Endothelial cell of umbilical vein (primary cell): ENCODE data around the gene GRXCR2. TPM values are rescaled to one million over a fixed set of nuclear protein-coding genes. Genes with fewer than 3 reads are reported as not detected.

ENCODE experiments used
- Bru-seq: library from RNA; stranded (reverse); fragments of 400-500 nt; gene quantifications from one replicate; lab custom pipeline; 2021; lab: Mats Ljungman, UMichigan
- BruChase-seq, 2 experiments: library from RNA; stranded (reverse); fragments of 400-500 nt; gene quantifications; one replicate each; lab custom pipeline; 2021; lab: Mats Ljungman, UMichigan
- BruUV-seq: library from RNA; stranded (reverse); fragments of 400-500 nt; replicated peaks from 2 replicates; lab custom pipeline; 2021; lab: Mats Ljungman, UMichigan
- CTCF ChIA-PET: fragments of 300-600, 350-600 bp; sonication (Branson Sonifier 250); formaldehyde crosslinking; loops from one replicate; lab custom pipeline; 2021; ENCODE audit warnings: antibody characterized with exemption, inconsistent platforms; lab: Charles Lee
- POLR2A ChIA-PET: fragments of 300-600, 350-600 bp; sonication (Branson Sonifier 250); formaldehyde crosslinking; loops from one replicate; lab custom pipeline; 2021; ENCODE audit warnings: antibody characterized with exemption, inconsistent platforms; lab: Charles Lee
- DNase-seq: peaks from one replicate; pipeline ENCODE4 v3.0.0-alpha.2; 2011; ENCODE audit warnings: low read depth, low spot score
- FAIRE-seq: peaks from 2 replicates; lab custom pipeline; 2011; peaks lifted over from hg19 to GRCh38; lab: Jason Lieb, UNC
- H2AFZ ChIP-seq: 2 replicates; pipeline ENCODE4 v1.6.0; 2012; ENCODE audit warnings: low read depth, low read length, control low read depth, inconsistent platforms
- H3K27ac ChIP-seq: 2 replicates; pipeline ENCODE4 v1.5.1; 2011; ENCODE audit warnings: low read depth, mild to moderate bottlenecking, control low read depth, low read length, moderate library complexity; ENCODE audit not compliant: insufficient read depth
- H3K27me3 ChIP-seq, 2 experiments: 2 replicates each; pipeline versions ENCODE4 v1.6.0 to v1.6.1; 2011; ENCODE audit warnings: low read length in 2 of 2, mixed read lengths in 1 of 2; ENCODE audit not compliant: control insufficient read depth in 2 of 2, insufficient read depth in 2 of 2
- H3K36me3 ChIP-seq, 2 experiments: 2 replicates in 1 of 2; 3 replicates in 1 of 2; pipeline ENCODE4 v1.5.1; 2011; ENCODE audit warnings: low read length in 2 of 2, mild to moderate bottlenecking in 1 of 2, moderate library complexity in 1 of 2; ENCODE audit not compliant: control insufficient read depth in 2 of 2, insufficient read depth in 2 of 2; ENCODE audit errors: extremely low read depth in 1 of 2
- H3K4me1 ChIP-seq: 3 replicates; pipeline ENCODE4 v1.5.1; 2011; ENCODE audit warnings: mild to moderate bottlenecking, low read length; ENCODE audit not compliant: control insufficient read depth, insufficient read depth; ENCODE audit errors: extremely low read depth
- H3K4me2 ChIP-seq: 2 replicates; pipeline ENCODE4 v1.6.1; 2011; ENCODE audit warnings: low read length, control low read depth, mixed read lengths; ENCODE audit not compliant: insufficient read depth
- H3K4me3 ChIP-seq, 3 experiments: fragments of 200-600 bp in 1 of 3; sonication (generic), shearing (Covaris generic) in 1 of 3; replicated peaks in 1 of 3; 2 replicates each; pipeline ENCODE4 v1.5.1; 2011 to 2016; ENCODE audit warnings: control low read depth in 3 of 3, low read length in 3 of 3, mild to moderate bottlenecking in 2 of 3, inconsistent platforms in 1 of 3, low read depth in 1 of 3, moderate library complexity in 1 of 3; ENCODE audit not compliant: insufficient read depth in 1 of 3
- H3K79me2 ChIP-seq: 2 replicates; pipeline ENCODE4 v1.6.0; 2012; ENCODE audit warnings: low read length, inconsistent platforms; ENCODE audit not compliant: control insufficient read depth, insufficient read depth
- H3K9ac ChIP-seq: replicated peaks from 2 replicates; pipeline ENCODE3; 2011; ENCODE audit warnings: low read length, control low read depth; ENCODE audit not compliant: insufficient read depth; ENCODE audit errors: extremely low read depth
- H3K9me1 ChIP-seq: replicated peaks from 3 replicates; pipeline ENCODE4 v1.6.0; 2011; ENCODE audit warnings: mild to moderate bottlenecking, low read length; ENCODE audit not compliant: control insufficient read depth, insufficient read depth; ENCODE audit errors: extremely low read depth
- H3K9me3 ChIP-seq: replicated peaks from 2 replicates; pipeline ENCODE4 v1.5.1; 2012; ENCODE audit warnings: low read length, inconsistent platforms; ENCODE audit not compliant: control insufficient read depth, insufficient read depth
- H4K20me1 ChIP-seq: replicated peaks from 2 replicates; pipeline ENCODE3; 2011; ENCODE audit warnings: mild to moderate bottlenecking, low read length; ENCODE audit not compliant: control insufficient read depth, insufficient read depth; ENCODE audit errors: extremely low read depth
- EZH2 ChIP-seq: IDR thresholded peaks from 2 replicates; pipeline ENCODE4 v1.6.1; 2012; ENCODE audit warnings: borderline replicate concordance, low read depth, mild to moderate bottlenecking, moderate library complexity, low read length, inconsistent platforms; ENCODE audit not compliant: severe bottlenecking
- FOS ChIP-seq: IDR thresholded peaks from 2 replicates; pipeline ENCODE4 v1.6.1; 2011; ENCODE audit warnings: mild to moderate bottlenecking, low read length, moderate library complexity, borderline replicate concordance; ENCODE audit not compliant: insufficient read depth
- GATA2 ChIP-seq: IDR thresholded peaks from 2 replicates; pipeline ENCODE4 v1.7.0; 2011; ENCODE audit warnings: low read depth, mild to moderate bottlenecking, moderate library complexity, mixed read lengths, low read length; ENCODE audit not compliant: insufficient read length, insufficient read depth
- JUN ChIP-seq: IDR thresholded peaks from 2 replicates; pipeline ENCODE4 v1.6.1; 2011; ENCODE audit warnings: borderline replicate concordance, low read depth; ENCODE audit not compliant: insufficient read length, insufficient read depth
- MAX ChIP-seq: IDR thresholded peaks from 2 replicates; pipeline ENCODE4 v1.6.1; 2011; ENCODE audit not compliant: insufficient read depth, insufficient read length
- MYC ChIP-seq: IDR thresholded peaks from one replicate; pipeline ENCODE4 v1.6.1; 2011; ENCODE audit warnings: mild to moderate bottlenecking, low read depth, low read length
- POLR2A ChIP-seq: IDR thresholded peaks from 2 replicates; pipeline ENCODE4 v1.6.1; 2012; ENCODE audit warnings: low read depth, mild to moderate bottlenecking, control low read depth, low read length
- POLR2AphosphoS5 ChIP-seq: IDR thresholded peaks from 2 replicates; pipeline ENCODE4 v1.6.1; 2012; ENCODE audit warnings: low read depth, mild to moderate bottlenecking, control low read depth, low read length, moderate library complexity; ENCODE audit not compliant: insufficient read depth
- dilution Hi-C: fragments of 300-500 bp; cut with MboI; formaldehyde crosslinking; loops from one replicate; pipeline ENCODE4 v1.15.0; 2019; ENCODE audit warnings: low sequenced_read_pairs; ENCODE audit not compliant: extremely low pct_ligation_motif_present
- intact Hi-C: fragments of 100-400 bp; cut with micrococcal nuclease; formaldehyde crosslinking; loops from one replicate; pipeline ENCODE4 v1.10.0; 2022
- long read RNA-seq: library from polyadenylated mRNA; stranded (forward); transcript quantifications from one replicate; pipeline ENCODE4 v2.0.0, GENCODE V29; 2021
- polyA minus RNA-seq, 3 experiments: library from RNA; depleted of rRNA, polyadenylated mRNA; stranded (reverse); fragments of >200 nt; gene quantifications; 1 replicate in 1 of 3; 2 replicates in 2 of 3; pipeline ENCODE4 v1.2.3, GENCODE V29; 2011
- polyA plus RNA-seq, 4 experiments: library from polyadenylated mRNA; depleted of rRNA in 3 of 4; stranded (reverse) in 3 of 4; unstranded in 1 of 4; fragments of >200 nt; gene quantifications; 2 replicates each; pipeline versions ENCODE4 v1.2.1 to v1.2.3, GENCODE V29; 2011 to 2012; ENCODE audit warnings: missing spikeins in 1 of 4
- total RNA-seq: library from RNA; stranded (reverse); gene quantifications from 2 replicates; pipeline ENCODE4 v1.2.3, GENCODE V29; 2021
- TF ChIP-seq, protein P1 (sequence below), 2 donors: IDR thresholded peaks; 1 replicate in 1 of 2; 2 replicates in 1 of 2; pipeline ENCODE4 v1.5.1; 2011; ENCODE audit warnings: low read length in 2 of 2, mild to moderate bottlenecking in 2 of 2, moderate library complexity in 2 of 2, control low read depth in 1 of 2, inconsistent platforms in 1 of 2, low read depth in 1 of 2; ENCODE audit not compliant: insufficient read depth in 1 of 2; ENCODE audit errors: extremely low read depth in 1 of 2

Gene GRXCR2, protein sequence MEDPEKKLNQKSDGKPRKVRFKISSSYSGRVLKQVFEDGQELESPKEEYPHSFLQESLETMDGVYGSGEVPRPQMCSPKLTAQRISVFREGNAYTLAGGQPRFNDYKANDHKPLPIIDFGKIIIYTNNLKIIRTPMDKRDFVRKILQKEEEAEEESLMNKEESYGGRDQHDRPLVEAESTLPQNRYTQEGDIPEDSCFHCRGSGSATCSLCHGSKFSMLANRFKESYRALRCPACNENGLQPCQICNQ
- total RNA-seq (not detected in 2 replicates), polyA plus RNA-seq (not detected in 2 replicates), polyA minus RNA-seq (not detected in 2 replicates), Bru-seq, nascent RNA (percentile 1 among the genes with signal in this experiment), BruChase-seq, experiment 1, labeled RNA remaining after a 6-hour chase (not detected), BruChase-seq, experiment 2, labeled RNA remaining after a 2-hour chase (not detected)
- polyA plus RNA-seq (2011; cell fraction: cytosol; rRNA removed): not detected in 2 replicates
- polyA plus RNA-seq (2011; cell fraction: nucleus; rRNA removed): not detected in 2 replicates
- polyA plus RNA-seq (2012): not detected in 2 replicates
- polyA minus RNA-seq (2011; cell fraction: cytosol; rRNA and poly(A)+ RNA removed): not detected
- polyA minus RNA-seq (2011; cell fraction: nucleus; rRNA and poly(A)+ RNA removed): not detected in 2 replicates
- long read RNA-seq: 0 reads

- TF ChIP-seq FOS: no peak
- TF ChIP-seq JUN: no peak
- no peak for TF ChIP-seq GATA2
- TF ChIP-seq POLR2A: no peak
- TF ChIP-seq POLR2AphosphoS5: no peak
- no peak for TF ChIP-seq MAX
- no peak for TF ChIP-seq MYC
- TF ChIP-seq, protein P1, sequence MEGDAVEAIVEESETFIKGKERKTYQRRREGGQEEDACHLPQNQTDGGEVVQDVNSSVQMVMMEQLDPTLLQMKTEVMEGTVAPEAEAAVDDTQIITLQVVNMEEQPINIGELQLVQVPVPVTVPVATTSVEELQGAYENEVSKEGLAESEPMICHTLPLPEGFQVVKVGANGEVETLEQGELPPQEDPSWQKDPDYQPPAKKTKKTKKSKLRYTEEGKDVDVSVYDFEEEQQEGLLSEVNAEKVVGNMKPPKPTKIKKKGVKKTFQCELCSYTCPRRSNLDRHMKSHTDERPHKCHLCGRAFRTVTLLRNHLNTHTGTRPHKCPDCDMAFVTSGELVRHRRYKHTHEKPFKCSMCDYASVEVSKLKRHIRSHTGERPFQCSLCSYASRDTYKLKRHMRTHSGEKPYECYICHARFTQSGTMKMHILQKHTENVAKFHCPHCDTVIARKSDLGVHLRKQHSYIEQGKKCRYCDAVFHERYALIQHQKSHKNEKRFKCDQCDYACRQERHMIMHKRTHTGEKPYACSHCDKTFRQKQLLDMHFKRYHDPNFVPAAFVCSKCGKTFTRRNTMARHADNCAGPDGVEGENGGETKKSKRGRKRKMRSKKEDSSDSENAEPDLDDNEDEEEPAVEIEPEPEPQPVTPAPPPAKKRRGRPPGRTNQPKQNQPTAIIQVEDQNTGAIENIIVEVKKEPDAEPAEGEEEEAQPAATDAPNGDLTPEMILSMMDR (IDR thresholded peaks at IDR 0.05; ENCODE audit: extremely low read depth in 1 of 2, insufficient read depth in 1 of 2, low read depth in 1 of 2, low read length in 2 of 2): no peak
- TF ChIP-seq EZH2: no peak
- dilution Hi-C loops (no loop called here), intact Hi-C loops (no loop called here)
- H4K20me1 ChIP-seq: no peaks in the 10 kb centered on the region
- ChIA-PET CTCF (interaction anchor here (1.5 kb wide), 1 partner anchor 15 kb away, joined by 4 read pairs; no protein-coding TSS in a partner anchor), POLR2A (no interaction called here)
- no peak within 1 kb of the TSS for H2AFZ ChIP-seq
- no peaks in the 10 kb centered on the region for H3K27me3 ChIP-seq
- H3K9ac ChIP-seq: no peak within 1 kb of the TSS
- no peaks in the 10 kb centered on the region for H3K36me3 ChIP-seq
- no peaks in the 10 kb centered on the region for H3K9me1 ChIP-seq
- H3K9me3 ChIP-seq: no peaks in the 10 kb centered on the region
- no TSS peak for BruUV-seq
- no peak for DNase-seq
- no peaks in the 10 kb centered on the region for H3K4me1 ChIP-seq
- H3K4me3 ChIP-seq: no peak within 1 kb of the TSS
- no peak within 1 kb of the TSS for H3K27ac ChIP-seq
- FAIRE-seq: no peak
- H3K4me2 ChIP-seq: no peak within 1 kb of the TSS
- no peaks in the 10 kb centered on the region for H3K79me2 ChIP-seq
Measured at GRCh38 chr5:145872914-145873313, at the start of gene GRXCR2. TSS of gene GRXCR2 (minus strand) at chr5:145873014. CDS start at chr5:145872968, 46 bp downstream.
